Peyer's patch (tissue), 4 donors: ENCODE data around the gene ITGB4. TPM values are rescaled to one million over a fixed set of nuclear protein-coding genes. Genes with fewer than 3 reads are reported as not detected.

Experiments used
- DNase-seq, 3 donors: peaks; one replicate each; pipeline ENCODE4 v3.0.0-alpha.2; 2017 to 2019
- H3K27ac ChIP-seq, 4 donors: fragments of 200-600 bp; sonication (generic); one replicate each; pipeline ENCODE4 v1.5.1; 2016 to 2019
- H3K27me3 ChIP-seq, 2 donors: fragments of 200-600 bp; sonication (generic); one replicate each; pipeline ENCODE4 v1.5.1; 2019
- H3K36me3 ChIP-seq, 3 donors: fragments of 200-600 bp; sonication (generic); one replicate each; pipeline ENCODE4 v1.5.1; 2016 to 2019
- H3K4me1 ChIP-seq, 4 donors: fragments of 200-600 bp; sonication (generic); one replicate each; pipeline ENCODE4 v1.5.1; 2016 to 2019
- H3K4me3 ChIP-seq, 4 donors: fragments of 200-600 bp; sonication (generic); 1 replicate in 3 of 4; 2 replicates in 1 of 4; pipeline ENCODE4 v1.5.1; 2016 to 2019; ENCODE audit warnings: mild to moderate bottlenecking in 1 of 4
- H3K9me3 ChIP-seq, 4 donors: fragments of 200-600 bp; sonication (generic); one replicate each; pipeline ENCODE4 v1.5.1; 2016 to 2019; ENCODE audit warnings: mild to moderate bottlenecking in 1 of 4
- POLR2A ChIP-seq, 2 donors: fragments of 450-650 bp; IDR thresholded peaks; one replicate each; pipeline ENCODE4 v1.5.1; 2017; ENCODE audit warnings: antibody characterized with exemption in 2 of 2, mild to moderate bottlenecking in 2 of 2, moderate library complexity in 2 of 2
- total RNA-seq, 4 donors: library from RNA; depleted of rRNA; stranded (reverse); fragments of >200 nt; gene quantifications; one replicate each; pipeline ENCODE4 v1.1.0, GENCODE V29; 2016
- TF ChIP-seq, protein P1 (sequence below), 6 experiments: fragments of 450-650 bp in 4 of 6; fragments of 200-600 bp in 2 of 6; sonication (generic) in 1 of 6; IDR thresholded peaks; one replicate each; pipeline ENCODE4 v1.5.1; 2017 to 2019; ENCODE audit warnings: antibody characterized with exemption in 6 of 6, mild to moderate bottlenecking in 3 of 6, moderate library complexity in 1 of 6

ITGB4 gene
- total RNA-seq, 4 donors from 2014 or later = 80.0 to 368 (median 219) TPM

DNA sequence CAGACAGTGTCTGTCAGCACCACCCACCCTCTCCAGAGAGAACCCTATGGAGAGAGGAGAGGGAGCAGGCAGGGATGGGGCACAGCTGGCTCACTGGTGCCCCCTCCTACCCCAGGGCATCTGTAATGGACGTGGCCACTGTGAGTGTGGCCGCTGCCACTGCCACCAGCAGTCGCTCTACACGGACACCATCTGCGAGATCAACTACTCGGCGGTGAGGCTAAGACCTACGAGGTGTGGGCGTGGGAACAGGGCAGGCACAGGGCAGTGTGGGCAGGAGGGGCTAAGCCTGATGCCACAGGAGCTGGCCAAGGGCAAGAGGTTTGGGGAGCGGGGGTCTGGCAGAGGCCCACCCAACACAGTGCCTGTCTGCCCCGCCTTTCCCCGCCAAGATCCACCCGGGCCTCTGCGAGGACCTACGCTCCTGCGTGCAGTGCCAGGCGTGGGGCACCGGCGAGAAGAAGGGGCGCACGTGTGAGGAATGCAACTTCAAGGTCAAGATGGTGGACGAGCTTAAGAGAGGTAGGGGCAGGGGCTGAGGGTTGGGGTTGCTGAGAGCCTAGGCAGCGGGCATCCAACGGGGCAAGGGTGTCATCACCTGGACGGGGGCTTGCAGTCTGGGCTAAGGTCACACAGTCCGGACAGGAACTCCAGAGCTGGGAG is 15.0 kb downstream of the ITGB4 start:
- Histone ChIP-seq H3K27me3 (no peaks in the 10 kb centered on the region), H3K36me3 (peaks cover 0 to 74% (median 0%) of the 10 kb centered on the region in 3 donors), H3K9me3 (no peaks in the 10 kb centered on the region), H3K4me1 (peaks cover 0 to 29% (median 2%) of the 10 kb centered on the region in 4 donors), H3K27ac (no peak overlapping the region), H3K4me3 (no peak overlapping the region)
- TF ChIP-seq, protein P1, sequence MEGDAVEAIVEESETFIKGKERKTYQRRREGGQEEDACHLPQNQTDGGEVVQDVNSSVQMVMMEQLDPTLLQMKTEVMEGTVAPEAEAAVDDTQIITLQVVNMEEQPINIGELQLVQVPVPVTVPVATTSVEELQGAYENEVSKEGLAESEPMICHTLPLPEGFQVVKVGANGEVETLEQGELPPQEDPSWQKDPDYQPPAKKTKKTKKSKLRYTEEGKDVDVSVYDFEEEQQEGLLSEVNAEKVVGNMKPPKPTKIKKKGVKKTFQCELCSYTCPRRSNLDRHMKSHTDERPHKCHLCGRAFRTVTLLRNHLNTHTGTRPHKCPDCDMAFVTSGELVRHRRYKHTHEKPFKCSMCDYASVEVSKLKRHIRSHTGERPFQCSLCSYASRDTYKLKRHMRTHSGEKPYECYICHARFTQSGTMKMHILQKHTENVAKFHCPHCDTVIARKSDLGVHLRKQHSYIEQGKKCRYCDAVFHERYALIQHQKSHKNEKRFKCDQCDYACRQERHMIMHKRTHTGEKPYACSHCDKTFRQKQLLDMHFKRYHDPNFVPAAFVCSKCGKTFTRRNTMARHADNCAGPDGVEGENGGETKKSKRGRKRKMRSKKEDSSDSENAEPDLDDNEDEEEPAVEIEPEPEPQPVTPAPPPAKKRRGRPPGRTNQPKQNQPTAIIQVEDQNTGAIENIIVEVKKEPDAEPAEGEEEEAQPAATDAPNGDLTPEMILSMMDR (IDR thresholded peaks at IDR 0.05) = no peak
- no peak for TF ChIP-seq POLR2A (IDR thresholded peaks at IDR 0.05)
- DNase-seq = no peak

DNA sequence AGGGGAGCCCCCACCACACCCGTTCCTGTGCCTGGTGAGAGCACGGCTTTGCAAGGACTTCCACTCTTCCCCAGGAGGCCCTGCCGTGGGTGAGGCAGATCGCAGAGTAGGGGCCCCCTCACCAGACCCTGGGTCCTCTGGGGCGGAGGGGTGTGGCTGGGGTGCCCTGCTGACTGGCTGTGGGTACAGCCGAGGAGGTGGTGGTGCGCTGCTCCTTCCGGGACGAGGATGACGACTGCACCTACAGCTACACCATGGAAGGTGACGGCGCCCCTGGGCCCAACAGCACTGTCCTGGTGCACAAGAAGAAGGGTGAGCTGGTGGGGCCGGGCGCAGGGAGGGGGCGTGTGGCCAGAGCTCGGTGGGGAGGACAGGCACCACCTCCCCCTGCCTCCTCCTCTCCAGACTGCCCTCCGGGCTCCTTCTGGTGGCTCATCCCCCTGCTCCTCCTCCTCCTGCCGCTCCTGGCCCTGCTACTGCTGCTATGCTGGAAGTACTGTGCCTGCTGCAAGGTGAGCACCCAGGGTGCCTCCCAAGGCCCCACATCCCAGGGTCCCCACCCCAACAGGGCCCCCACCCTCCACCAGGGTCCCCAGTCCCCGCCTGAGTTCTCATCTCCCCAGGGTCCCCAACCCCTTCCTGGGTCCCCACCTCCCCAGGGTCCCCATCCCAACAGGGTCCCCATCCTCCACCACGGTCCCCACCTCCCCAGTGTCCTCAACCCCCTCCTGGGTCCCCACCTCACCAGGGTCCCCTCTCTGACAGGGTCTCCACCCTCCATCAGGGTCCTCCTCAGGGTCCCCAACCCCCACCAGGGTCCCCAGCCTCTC is 16.1 kb downstream of the ITGB4 start:
- Histone ChIP-seq H3K4me1 (peaks cover 0 to 21% (median 2%) of the 10 kb centered on the region in 4 donors), H3K36me3 (peaks cover 0 to 75% (median 0%) of the 10 kb centered on the region in 3 donors), H3K9me3 (no peaks in the 10 kb centered on the region), H3K27me3 (no peaks in the 10 kb centered on the region), H3K4me3 (no peak overlapping the region), H3K27ac (no peak overlapping the region)
- DNase-seq = no peak
- no peak for TF ChIP-seq POLR2A (IDR thresholded peaks at IDR 0.05)
- TF ChIP-seq, protein P1 (IDR thresholded peaks at IDR 0.05) = no peak

DNA sequence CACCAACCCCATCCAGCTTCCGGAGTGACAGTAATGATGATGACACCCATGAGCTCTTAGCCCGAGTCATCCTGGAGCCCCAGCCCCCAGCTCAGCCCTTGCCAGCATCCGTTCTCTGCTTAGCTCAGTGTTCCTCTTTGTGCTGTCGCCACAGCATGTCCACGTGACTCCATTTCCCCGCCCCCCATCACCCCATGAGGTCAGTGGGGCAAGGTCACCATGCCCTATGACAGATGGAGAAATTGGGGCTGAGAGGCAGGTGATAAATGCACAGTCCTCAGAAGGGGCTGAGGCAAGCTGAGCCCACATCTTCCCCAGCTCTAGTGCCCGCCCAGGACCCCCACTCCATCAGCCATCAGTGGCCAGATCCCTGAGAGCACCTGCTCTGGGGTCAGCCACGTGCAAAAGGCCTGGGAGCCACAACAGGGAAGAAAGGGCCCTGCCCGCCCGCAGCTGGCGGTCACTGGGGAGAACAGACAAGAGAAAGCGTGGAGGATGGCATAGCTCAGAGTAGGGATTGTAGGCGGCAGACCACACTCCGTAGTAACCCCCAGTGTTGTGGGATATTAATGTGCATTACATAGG is 17.1 kb downstream of the ITGB4 start:
- Histone ChIP-seq H3K4me1 (peaks cover 0 to 14% (median 2%) of the 10 kb centered on the region in 4 donors), H3K9me3 (no peaks in the 10 kb centered on the region), H3K36me3 (peaks cover 0 to 80% (median 0%) of the 10 kb centered on the region in 3 donors), H3K27ac (no peak overlapping the region), H3K4me3 (no peak overlapping the region), H3K27me3 (no peaks in the 10 kb centered on the region)
- TF ChIP-seq POLR2A (IDR thresholded peaks at IDR 0.05) = no peak
- TF ChIP-seq, protein P1 (IDR thresholded peaks at IDR 0.05) = no peak
- DNase-seq = no peak

- peaks cover 0 to 5% (median 2%) of the 10 kb centered on the region in 4 donors for H3K4me1 ChIP-seq
- no peaks in the 10 kb centered on the region for H3K9me3 ChIP-seq
- no peaks in the 10 kb centered on the region for H3K27me3 ChIP-seq
- no peak overlapping the region for H3K4me3 ChIP-seq
- H3K27ac ChIP-seq = no peak overlapping the region
- TF ChIP-seq, protein P1 (IDR thresholded peaks at IDR 0.05) = no peak
- TF ChIP-seq POLR2A (IDR thresholded peaks at IDR 0.05) = no peak
- H3K36me3 ChIP-seq = peaks cover 0 to 82% (median 0%) of the 10 kb centered on the region in 3 donors
- DNase-seq = no peak
These were observed 17.9 kb downstream of the ITGB4 start for GRCh38 chr17:75739174-75739573.

GRCh38 chr17:75739801-75740200 is 18.5 kb downstream of the ITGB4 start:
- peaks cover 0 to 85% (median 0%) of the 10 kb centered on the region in 3 donors for H3K36me3 ChIP-seq
- H3K27ac ChIP-seq = no peak overlapping the region
- H3K4me1 ChIP-seq = no peaks in the 10 kb centered on the region
- no peak overlapping the region for H3K4me3 ChIP-seq
- TF ChIP-seq POLR2A (IDR thresholded peaks at IDR 0.05) = no peak
- TF ChIP-seq, protein P1 (IDR thresholded peaks at IDR 0.05) = no peak
- no peak for DNase-seq
- H3K27me3 ChIP-seq = no peaks in the 10 kb centered on the region
- no peaks in the 10 kb centered on the region for H3K9me3 ChIP-seq
